H1 (cell line): Measurements from ENCODE around the gene PELI2. TPM values are rescaled to one million over a fixed set of nuclear protein-coding genes. Genes with fewer than 3 reads are reported as not detected.

Experiments used
- ATF3 ChIP-seq: IDR thresholded peaks from 2 replicates; pipeline ENCODE4 v1.6.1; 2011; ENCODE audit warnings: low read depth, mild to moderate bottlenecking, low read length; ENCODE audit not compliant: insufficient read depth
- BCL11A ChIP-seq, 2 experiments: IDR thresholded peaks; one replicate each; pipeline ENCODE4 v1.6.1; 2011; ENCODE audit warnings: low read depth in 2 of 2, low read length in 2 of 2, mild to moderate bottlenecking in 2 of 2
- CBX5 ChIP-seq: fragments of 300-800, 300-1000 bp; sonication (generic); IDR thresholded peaks from 2 replicates; pipeline ENCODE4 v1.7.1; 2016; ENCODE audit warnings: antibody characterized with exemption, low read length, low read depth
- CHD7 ChIP-seq: fragments of 300-600 bp; sonication (generic); IDR thresholded peaks from 2 replicates; pipeline ENCODE4 v1.7.1; 2012; ENCODE audit warnings: low read length, moderate library complexity, mild to moderate bottlenecking, inconsistent platforms; ENCODE audit not compliant: insufficient replicate concordance
- JUND ChIP-seq: IDR thresholded peaks from 2 replicates; pipeline ENCODE4 v1.6.1; 2011; ENCODE audit warnings: mild to moderate bottlenecking, improper control_type of control experiment, low read length
- MAFK ChIP-seq: IDR thresholded peaks from 2 replicates; pipeline ENCODE4 v1.6.1; 2012; ENCODE audit warnings: low read depth, mild to moderate bottlenecking, improper control_type of control experiment, low read length
- SIN3A ChIP-seq, 2 experiments: IDR thresholded peaks in 1 of 2; conservative IDR thresholded peaks in 1 of 2; 2 replicates each; pipeline ENCODE4 v1.6.1; 2011 to 2012; ENCODE audit warnings: low read length in 2 of 2, improper control_type of control experiment in 1 of 2, low read depth in 1 of 2, mild to moderate bottlenecking in 1 of 2
- SIX5 ChIP-seq: IDR thresholded peaks from 2 replicates; pipeline ENCODE4 v1.6.1; 2011; ENCODE audit warnings: mild to moderate bottlenecking, low read depth, low read length
- polyA plus RNA-seq, 7 experiments: library from polyadenylated mRNA; depleted of rRNA in 3 of 7; stranded (reverse) in 5 of 7; unstranded in 2 of 7; fragments of >200 nt in 5 of 7; fragments of 200-250 nt in 2 of 7; gene quantifications; 1 replicate in 5 of 7; 2 replicates in 1 of 7; 4 replicates in 1 of 7; pipeline versions ENCODE4 v1.2.1 to v1.2.3, GENCODE V29; 2011 to 2013; ENCODE audit warnings: missing spikeins in 2 of 7, mixed read lengths in 2 of 7
- total RNA-seq: library from RNA; stranded (reverse); fragmentation: NEBNext Ultra II Directional; extraction: Animal tissue kit (Norgen Biotek cat#: 25700); gene quantifications from 2 replicates; pipeline ENCODE4 v1.2.1, GENCODE V29; 2021

The PELI2 gene
- total and polyA plus RNA-seq, 2 of the 8 experiments (the other 6 are each of a cell fraction or from before 2014, with no cell fraction given) = 14.6 to 25.7 TPM

- TF ChIP-seq JUND = no peak
- no peak for TF ChIP-seq ATF3
- TF ChIP-seq BCL11A (IDR thresholded peaks at IDR 0.05; ENCODE audit: low read depth in 2 of 2, low read length in 2 of 2) = no peak
- no peak for TF ChIP-seq SIX5
- no peak for TF ChIP-seq MAFK
- TF ChIP-seq CHD7 = no peak
- no peak for TF ChIP-seq CBX5
- TF ChIP-seq SIN3A (conservative IDR thresholded peaks at IDR 0.05 in 1 of 2, IDR thresholded peaks at IDR 0.05 in 1 of 2; ENCODE audit: low read depth in 1 of 2, low read length in 2 of 2) = no peak
Measured at GRCh38 chr14:56342494-56342942, 224.3 kb downstream of the PELI2 start (continued).
